Ramos (cell line): Measurements from ENCODE around the gene BID.

Experiments
- in situ Hi-C: fragments of 300-500 bp; cut with MboI; formaldehyde crosslinking; loops from one replicate; pipeline ENCODE4 v1.14.3; 2022; ENCODE audit warnings: low sequenced_read_pairs; ENCODE audit not compliant: unreplicated experiment

Gene BID

DNA sequence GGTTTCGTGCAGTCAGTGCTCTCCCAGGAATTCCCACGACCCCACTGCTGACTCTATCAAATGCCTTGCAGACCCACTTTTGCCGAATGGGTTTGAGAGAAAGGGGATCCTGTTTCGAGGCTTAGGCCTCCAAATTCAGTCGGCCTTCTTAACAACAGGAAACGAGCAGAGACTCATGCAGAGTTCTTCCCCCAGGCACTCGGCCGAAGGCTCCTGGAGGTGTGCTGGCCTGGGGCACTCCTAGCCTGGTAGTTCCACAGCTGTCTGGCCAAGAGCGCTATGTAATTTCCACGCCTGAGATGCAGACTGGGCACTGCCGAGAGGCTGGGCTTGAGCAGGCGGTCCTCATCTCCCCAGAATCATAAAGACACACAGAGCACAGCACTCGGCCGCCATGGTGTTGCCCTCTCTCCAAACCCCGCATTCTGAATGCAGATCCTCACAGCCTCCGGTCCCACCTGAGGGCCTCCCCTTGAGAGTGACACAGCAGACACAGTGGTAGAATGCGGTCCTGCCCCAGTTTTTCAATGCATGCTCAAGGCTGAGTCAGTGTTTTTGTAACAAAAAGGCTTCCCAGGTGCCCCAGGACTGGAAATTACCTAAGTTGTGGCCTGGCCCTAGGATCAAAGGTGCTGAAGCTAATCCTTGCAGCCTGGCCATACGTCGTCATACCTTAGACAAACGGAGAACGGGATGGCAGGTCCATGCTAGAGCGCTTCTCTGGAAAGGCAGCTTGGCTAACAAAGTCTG is 30.2 kb upstream of the BID start:
- in situ Hi-C loops: no loop called here

DNA sequence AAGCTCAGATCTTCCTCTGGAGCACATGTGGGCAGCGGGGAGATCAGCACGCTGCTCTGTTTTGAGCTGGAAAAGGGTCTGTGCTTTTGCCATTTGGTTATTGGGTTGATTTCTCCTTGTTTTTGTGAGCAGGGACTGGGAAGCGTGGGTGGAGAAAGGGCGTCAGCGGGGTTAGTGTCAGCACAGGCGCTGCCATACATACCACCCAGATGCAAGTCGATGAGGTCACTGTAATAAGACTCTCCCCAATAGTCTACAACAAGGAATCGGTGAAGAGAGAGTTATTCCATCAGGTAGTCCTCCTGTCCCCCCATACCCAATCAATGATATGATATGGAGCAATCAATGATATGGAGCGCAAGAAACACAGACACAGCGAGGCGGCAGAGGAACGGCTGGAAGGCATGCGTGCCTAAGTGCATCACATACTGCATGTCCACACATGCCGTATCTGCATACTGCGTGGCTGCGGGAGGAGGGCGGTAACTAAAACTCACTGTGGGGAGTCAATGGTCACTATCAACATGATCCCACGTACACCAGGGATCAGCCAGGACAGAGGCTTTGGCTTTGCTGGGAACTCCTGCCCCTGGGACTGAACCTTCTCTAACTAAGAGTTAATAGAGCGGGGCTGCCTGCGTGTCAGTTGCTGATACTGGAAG is 29.5 kb upstream of the BID start:
- in situ Hi-C loops: no loop called here

DNA sequence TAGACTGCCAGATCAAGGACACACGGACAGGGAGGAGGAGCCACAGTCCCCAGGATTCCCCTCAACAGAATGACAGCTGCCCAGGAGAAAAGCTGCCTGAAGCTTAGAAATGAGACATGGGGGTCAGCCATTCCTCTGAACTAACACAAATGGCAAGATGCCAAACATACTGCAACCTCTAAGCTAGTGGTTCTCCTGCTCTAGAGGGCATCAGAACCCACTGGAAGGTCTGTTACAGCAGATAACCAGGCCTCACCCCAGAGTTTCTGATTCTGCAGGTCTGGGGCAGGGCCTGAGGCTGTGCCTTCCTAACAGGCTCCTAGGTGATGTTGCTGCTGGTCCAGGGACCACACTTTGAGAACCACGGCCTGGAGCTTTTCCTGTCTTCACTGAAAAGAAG is 28.6 kb upstream of the BID start:
- in situ Hi-C loops: no loop called here

DNA sequence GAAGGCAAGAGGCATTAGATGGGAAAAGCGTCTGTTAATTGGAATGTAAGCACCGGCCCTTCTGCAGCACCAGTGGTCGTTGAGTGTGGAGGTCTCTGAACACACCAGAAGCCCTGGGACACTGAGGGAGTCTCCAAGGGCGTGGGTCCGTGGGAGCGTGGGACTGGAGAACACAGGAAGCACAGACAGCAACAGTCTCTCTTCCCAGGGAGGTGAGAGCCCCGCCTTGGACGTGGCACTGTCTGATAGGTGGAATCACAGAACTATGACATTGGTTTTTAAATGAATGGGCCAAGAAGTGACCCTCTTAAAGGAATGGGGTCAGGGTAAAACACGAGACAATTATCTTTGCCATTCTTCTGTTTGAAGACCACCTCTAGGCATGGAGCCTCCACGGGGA is 28.1 kb upstream of the BID start:
- in situ Hi-C loops: no loop called here

DNA sequence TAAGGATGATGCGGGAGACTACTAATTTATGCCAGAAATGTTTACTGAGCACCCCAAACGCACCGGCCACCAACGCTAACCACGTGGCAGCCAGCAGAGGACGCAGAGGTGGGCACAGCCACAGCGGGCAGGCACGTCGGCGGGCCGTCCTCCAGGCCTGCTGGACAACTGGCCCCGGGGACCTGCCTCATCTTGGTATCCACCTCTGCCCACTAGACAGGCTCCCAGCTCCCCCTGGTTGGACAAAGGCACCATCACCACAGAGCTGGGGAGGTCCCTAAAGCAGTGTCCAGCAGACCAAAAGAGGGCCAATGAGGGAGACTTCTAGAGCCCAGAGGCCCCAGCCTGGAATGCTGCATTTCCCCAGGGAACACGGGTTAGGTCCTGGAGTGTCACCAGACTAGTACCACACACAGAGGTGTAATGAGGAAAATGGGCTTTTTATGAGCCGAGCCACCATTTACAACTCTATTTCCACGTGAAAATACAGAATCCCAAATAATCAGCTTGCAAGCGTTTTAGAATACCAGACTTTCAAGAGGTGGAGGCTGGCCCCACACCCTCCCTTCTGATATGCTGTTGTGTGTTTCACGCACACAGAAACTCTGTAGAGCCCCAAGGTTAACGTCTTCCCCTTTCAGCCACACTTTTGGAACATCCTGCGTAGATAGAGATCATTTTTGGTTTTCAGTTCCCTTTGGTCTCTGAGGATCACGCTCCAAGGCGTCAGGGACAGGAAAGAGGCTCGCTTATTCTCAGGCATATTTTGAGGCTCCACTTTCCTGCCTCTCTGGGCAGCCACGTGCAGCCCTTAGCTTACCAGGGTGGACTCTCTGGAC is 23.7 kb upstream of the BID start:
- in situ Hi-C loops: no loop called here

DNA sequence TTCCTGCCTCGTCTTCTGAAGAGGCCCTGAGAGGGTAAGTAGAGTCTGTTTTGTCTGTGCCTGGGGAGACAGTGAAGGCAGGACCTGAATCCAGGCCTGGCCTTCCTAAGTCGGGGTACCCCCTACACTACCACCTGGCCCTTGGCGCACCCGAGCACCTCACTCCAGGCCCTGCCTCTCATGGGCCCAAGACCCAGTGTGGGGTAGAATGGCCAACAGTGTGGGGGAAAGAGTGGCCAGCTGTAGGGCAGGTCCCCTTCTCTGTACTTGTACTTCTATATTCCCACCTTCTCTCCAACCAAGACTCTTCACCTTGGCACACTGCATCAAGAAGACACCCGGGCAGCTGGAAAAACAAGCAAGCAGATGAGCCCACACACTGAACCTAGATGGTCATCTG is 22.4 kb upstream of the BID start:
- in situ Hi-C loops: no loop called here

DNA sequence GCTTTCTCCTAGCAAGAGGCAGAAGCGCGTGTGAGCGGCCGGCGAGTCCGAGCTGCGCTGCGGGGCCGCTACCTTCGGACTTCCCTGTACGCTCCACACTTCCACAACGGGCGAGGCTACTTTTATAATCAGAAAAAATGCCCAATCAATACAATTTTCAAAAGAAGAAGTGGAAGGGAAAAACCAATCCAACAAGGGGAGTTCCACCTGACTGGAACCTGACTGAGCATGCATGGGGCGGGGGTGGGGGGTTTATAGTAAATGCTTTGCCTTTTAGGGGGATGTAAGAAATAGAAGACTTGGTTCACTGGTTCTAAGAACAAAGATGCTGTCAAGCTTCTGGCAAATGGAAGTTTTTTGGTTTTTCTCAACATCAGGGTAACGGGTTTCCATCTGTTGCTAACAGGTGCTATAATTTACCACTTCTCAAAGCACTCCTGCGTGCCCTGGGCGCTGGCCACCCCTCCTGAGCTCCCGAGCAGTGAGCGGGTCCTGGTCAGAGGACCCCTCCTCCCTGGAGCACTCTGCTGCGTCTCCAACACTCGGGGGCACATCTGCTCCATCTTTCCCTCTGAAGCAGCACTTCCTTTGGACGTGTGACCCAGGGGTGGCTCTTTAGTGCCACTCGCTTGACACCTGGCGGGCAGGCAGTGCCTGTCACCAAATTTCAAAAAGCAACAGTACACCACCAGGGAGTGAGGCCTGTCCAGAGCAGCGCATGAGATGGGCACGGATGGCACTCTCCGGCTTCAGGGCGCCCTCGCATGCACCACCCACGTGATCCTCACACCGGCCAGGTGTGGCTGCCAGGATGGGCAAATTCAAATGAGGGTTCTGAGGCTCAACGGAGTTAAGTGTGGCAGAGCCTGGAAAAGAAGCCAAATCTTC is 21.6 kb upstream of the BID start:
- in situ Hi-C loops: no loop called here

DNA sequence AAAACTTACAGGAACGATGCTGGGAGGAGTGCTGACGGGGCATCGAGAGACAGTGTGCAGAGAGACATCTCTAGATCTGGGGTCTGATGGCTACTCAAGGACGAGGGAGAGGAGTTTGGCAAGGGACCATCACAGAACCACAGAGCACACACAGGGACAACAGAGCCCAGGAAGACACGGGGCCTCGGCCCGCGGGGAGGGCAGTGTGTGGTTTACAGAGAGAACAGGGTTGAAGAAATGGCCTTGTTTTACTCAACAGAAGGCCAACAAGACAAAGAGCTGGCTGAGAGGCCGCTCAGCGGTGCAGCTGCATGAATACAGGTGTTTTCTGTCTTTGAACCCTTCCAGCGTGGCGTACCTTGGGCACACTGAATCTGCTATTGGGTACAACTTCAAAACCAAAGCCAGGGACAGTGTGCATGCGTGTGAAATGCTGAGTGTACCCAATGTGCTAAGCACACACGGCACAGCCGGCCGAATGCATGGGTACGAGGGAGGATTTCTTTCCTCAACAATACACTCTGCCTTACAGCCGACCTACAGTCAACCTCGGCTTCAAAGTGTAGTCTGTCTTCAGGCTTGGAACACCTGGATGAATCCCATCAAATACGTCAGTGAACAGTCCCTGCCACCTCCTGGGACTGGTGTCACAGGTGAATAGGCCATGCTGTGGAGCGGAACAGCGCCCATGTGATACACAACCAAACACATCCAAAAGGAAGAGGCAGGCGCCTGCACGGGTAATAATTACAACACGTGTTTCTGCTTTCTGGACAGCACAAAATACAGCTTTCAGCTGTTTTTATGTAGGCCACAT is 20.7 kb upstream of the BID start:
- in situ Hi-C loops: no loop called here

DNA sequence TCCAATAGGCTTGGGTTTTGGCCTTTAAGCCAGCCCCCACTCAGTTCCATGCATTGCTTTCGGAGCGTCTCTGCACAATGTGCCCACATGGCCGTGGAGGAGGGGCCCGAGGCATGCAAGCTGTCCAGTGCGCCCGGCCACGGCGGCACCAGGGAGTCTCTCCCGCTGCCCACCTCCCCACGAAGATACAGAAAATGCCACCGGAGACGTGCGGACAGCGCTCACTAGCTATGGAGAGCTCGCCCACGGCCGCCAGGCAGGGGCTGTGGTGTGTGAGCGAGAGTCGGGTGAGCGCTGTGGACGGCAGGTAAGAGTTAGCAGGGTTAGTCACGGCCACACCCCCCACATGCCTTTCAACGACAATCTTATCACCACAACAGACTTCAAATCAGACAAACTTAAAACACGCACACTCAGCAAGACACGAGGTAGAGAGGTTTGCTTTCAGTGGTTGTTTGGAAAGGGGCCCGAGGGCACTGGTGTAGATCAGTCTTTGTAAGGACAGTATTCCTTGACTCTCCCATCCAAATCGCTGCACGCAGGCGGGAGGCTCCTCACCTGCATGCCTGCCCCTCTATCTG is 18.7 kb upstream of the BID start:
- in situ Hi-C loops: no loop called here

DNA sequence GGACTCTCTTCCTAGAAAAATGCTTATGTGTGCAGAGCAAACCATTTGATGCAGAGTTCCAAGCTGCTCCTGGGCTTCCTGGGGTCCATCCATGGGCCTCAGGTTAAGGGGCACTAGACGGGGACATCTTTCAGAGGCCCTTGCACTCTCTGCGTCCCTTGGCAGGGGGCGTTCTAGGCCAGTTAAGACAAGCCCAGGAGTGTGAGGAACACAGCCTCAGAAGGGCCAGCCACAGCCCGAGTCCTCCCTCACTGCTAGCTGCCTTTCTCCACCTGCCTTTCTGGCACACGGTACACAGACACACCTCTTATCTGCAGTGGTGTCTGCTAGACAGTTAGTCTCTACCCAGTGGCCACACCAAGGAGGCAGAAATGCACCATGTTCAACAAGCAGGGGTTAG is 18.0 kb upstream of the BID start:
- in situ Hi-C loops: no loop called here

DNA sequence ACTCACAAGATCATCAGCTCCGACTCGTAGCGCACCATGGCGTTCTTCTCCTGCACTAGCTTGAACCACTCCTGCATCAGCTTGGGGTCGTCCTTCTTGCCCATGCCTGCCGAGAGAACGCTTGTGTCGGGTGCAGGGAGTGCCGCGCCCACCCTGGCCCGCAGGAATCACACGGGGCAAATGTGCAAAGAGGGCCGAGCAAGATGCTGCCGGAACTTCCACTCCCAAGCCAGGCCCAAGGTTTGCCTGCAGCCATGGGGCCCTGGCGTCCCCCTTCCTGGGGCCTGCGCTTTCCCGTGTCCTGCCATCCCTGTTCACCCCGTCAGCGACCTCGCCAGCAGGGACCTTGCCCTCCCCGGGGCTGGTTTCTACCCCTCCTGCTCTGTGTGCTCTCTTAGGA is 16.9 kb upstream of the BID start:
- in situ Hi-C loops: no loop called here

DNA sequence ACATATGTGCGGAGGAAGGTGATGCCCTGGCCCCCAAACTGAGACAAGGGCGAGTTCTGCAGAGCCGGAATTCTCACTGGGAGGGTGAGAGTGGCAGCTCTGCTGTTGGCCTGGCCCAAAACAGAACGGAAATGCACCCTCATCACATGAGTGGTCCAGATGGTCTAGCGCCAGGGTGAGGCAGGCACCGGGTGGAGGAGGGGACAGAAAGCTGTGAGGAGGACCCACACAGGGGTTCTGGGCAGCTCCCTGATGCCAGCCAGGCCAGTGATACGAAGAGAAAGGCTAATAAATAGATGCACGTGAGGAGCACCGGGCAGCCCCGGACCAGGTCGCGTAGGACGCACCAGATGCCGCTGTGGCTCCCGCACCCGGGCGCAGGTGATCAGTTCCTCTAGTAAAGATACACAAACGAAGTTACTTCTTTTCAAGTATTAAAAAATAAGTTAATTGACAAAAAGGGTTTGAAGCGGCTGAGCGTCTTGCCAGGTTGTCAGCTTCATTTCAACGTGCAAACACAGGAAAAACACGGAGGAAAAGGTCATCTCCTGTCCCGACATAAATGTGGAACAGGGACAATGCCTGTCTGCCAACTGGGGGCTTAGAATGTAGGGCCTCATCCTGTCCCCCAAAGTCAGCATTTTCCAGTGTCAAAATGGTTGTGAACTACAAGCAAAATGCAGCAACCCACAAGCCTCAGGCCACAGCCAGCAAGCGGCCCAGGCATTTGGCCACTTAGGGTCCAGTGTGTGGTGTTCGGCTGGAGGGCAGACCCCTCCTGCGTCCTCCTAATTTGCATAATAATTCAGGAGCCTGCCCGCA is 15.3 kb upstream of the BID start:
- in situ Hi-C loops: loop anchor here (5.0 kb wide), 1 partner anchor 42 kb away; no protein-coding TSS in a partner anchor

DNA sequence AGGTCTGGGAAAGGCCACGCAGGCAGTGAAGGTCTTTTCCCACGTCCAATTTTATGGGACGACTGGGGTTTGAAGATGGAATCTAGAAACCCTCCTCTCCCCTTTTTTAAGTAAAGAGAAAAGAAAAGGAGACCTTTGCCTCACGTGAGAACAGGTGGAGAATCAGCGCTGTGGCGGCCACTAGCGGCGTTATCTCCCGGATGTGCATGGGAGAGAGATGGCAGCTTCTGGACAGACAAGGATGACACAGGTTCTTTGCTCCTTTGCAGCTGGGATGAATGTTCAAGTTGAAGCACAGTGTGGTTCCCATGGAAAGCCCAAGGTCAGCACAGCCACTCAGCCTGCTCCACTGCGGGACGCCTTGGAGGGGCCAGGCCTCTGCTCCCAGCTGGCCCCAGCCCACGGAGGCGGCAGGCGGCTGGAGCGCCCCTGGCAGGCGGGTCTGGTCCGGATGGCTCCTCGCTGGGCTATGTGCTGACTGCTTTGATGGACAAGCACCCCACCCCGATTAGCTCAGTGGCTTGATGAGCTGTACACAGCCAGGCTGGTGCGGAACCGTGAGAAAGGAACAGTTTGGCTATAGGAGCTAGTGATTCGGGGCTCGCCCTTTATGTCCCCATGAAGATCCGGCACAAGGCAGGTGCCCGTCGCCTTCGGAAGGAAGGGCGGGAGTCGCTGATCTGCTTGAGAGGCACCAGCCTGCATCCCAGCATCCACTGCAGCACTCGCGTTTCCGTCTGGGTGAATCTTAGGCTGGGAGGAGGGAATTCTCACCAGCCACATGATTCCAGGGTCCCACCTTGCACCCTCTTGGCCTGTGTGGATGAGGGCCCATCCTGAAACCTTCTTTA is 14.5 kb upstream of the BID start:
- in situ Hi-C loops: loop anchor here (5.0 kb wide), 1 partner anchor 41 kb away; no protein-coding TSS in a partner anchor

DNA sequence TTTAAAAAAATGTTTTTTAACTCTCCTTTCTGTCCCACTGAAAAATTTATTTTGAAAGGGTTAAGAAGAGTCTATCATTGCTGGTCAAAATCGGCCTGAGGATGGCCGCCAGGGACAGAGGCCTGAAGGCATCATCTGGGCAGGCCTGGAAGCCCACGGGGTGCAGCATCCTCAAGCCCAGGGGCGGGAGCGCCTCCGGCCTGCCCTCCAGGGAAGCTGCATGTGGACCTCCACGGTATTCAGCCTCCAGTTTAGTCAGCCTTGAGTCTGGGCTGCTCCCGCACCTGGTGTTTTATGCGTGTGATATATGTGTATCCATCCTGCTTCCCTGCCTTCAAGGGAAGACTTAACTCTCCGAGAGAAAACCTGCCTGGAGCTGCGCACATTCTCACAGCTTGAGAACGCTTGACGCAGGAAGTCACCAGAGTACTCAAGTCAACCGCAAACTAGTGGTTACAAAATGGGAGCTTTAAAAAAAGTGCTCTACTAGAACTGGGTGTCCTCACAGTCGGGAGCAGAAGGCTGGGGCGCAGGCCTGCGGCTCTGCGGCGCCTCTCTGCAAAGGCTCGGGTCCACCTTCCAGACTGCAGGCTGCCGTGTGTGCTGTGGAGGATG is 13.6 kb upstream of the BID start:
- in situ Hi-C loops: loop anchor here (5.0 kb wide), 1 partner anchor 41 kb away; no protein-coding TSS in a partner anchor

DNA sequence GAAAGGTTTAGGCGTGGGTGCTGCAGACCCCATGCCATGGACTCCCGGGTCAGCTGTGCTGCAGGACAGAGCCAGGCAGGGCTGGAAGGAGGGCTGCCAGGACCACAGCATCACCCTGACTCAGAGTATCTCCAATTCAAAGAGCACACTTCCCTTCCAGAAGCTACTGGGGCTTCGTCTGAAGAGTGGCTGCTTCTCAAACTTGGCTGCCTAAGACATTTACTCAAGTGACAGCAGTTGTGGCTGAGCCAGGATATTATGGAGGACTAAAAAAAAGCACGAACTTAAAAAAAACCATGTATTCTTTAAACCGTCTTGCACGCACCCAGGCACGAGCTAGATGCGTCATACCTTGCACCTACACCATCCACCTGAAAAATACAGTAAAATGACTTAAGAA is 13.0 kb upstream of the BID start:
- in situ Hi-C loops: loop anchor here (5.0 kb wide), 1 partner anchor 40 kb away; no protein-coding TSS in a partner anchor

DNA sequence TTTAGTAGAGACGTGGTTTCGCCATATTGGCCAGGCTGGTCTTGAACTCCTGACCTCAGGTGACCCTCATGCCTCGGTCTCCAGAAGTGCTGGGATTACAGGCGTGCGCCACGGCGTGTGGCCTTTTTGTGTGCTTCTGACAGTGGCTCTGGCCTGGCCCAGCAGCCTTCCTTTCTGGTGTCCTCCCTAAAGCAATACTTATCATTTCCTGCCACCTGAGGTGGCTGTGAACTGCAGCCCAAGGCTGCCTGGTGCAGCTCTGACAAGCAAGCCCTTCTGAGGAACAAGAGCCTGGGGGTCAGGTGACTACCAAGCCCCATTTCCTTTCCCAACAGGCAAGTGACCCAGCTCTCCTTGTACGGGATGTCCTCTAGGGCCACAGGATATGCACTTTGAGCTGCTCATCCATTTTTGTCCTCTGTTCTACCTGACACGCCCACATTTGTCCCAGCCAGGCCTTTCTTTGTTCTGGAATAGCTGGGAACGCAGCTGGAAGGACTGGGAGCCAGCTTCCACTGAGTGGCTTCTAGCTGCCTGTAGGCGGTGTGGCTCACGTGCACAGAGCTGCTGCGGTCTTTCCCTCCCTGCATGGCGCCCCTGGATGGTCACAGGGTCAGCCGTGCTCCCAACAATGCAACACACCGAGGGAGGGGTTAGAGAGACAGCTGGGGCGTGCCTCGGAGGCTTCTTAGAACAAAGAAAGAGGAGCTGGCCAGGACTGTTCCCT is 12.3 kb upstream of the BID start:
- in situ Hi-C loops: loop anchor here (5.0 kb wide), 1 partner anchor 39 kb away; no protein-coding TSS in a partner anchor
